ENCODE results near the gene CPNE5.

CPNE5 gene

DNA sequence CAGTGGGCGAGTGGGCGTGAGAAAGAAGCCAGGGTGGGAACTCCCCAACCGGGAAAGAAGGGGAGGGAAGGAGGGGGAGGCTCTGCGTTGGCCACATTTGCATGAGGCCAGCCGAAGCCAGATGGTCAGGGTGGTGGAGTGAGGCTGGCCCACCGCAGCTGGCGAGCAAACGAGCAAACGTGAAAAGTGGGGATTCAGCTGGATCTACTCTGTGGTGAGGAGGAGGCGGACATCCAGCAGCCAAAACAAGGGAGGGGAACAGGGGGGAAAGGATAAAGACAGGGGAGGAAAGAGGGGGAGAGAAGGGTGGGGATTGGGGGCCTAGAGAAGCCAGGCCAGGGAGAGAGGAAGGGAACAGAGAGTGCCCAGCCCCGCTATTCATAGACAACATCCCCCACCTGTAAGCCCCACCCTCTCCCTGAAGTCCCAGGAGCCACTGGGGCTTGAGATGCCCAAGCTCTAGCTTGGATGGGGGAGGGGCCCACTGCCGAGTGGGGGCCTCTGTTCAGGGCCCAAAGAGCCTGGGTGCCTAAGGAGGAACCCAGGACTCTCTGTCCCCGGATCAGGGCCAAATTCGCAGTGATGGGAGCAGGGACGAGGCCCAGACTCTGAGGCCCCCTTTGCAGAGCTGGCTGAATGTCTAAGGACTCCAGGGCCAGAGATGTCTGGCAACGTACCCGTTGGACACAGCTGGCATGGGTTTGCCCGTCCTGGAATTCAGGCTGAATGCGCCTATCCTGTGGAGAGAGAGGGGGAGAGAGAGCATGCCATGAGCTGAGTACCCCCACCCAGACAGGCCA, 45.1 kb downstream of the CPNE5 start:
- Histone ChIP-seq H3K9ac (ENCODE audit: low read length) (no peak overlapping the region), H3K27ac (ENCODE audit: low read depth, low read length) (no peak overlapping the region), H3K27me3 (ENCODE audit: control insufficient read depth in 1 of 2, insufficient read depth in 2 of 2, low read length in 2 of 2) (peaks cover 0 to 15% of the 10 kb centered on the region in 2 donors), H3K36me3 (ENCODE audit: insufficient read depth, low read length) (no peaks in the 10 kb centered on the region), H3K4me1 (ENCODE audit: insufficient read depth, low read length) (no peaks in the 10 kb centered on the region), H3K9me3 (ENCODE audit: low read length) (no peaks in the 10 kb centered on the region), H3K4me3 (ENCODE audit: low read depth in 1 of 2, low read length in 2 of 2) (no peak overlapping the region)

DNA sequence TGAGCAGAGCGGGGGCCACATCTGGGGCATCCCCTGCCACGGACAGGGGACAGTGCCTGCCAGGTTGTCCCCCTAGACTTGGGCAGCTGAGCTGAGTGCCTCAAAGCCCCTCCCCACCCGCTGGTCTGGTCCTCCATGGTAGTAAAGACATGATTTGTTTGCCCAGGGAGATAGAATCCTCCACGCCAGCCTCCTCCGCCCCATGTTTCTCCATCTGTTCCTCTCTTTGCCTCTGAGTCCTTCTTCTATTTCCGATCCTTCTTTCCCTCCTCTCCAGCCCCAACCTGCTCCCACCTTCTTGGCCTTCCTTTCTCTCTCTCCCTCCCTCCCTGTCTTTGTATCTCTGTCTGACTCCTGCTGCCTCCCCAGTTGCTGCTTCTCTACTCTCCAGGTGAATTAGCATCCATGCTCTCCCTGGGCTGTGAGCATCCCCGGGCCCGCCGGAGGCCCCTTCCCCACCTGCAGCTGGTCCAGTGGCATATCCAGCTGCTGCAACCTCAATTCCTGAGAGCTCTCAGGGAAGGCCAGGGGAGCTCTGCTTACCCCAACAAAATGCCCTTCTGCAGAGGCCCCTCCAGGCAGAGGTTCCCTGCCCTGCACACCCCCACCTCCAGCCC, 45.8 kb downstream of the CPNE5 start:
- Histone ChIP-seq H3K27me3 (ENCODE audit: control insufficient read depth in 1 of 2, insufficient read depth in 2 of 2, low read length in 2 of 2) (peaks cover 0 to 15% of the 10 kb centered on the region in 2 donors), H3K36me3 (ENCODE audit: insufficient read depth, low read length) (no peaks in the 10 kb centered on the region), H3K9ac (ENCODE audit: low read length) (no peak overlapping the region), H3K4me3 (ENCODE audit: low read depth in 1 of 2, low read length in 2 of 2) (no peak overlapping the region), H3K9me3 (ENCODE audit: low read length) (no peaks in the 10 kb centered on the region), H3K27ac (ENCODE audit: low read depth, low read length) (no peak overlapping the region), H3K4me1 (ENCODE audit: insufficient read depth, low read length) (no peaks in the 10 kb centered on the region)

DNA sequence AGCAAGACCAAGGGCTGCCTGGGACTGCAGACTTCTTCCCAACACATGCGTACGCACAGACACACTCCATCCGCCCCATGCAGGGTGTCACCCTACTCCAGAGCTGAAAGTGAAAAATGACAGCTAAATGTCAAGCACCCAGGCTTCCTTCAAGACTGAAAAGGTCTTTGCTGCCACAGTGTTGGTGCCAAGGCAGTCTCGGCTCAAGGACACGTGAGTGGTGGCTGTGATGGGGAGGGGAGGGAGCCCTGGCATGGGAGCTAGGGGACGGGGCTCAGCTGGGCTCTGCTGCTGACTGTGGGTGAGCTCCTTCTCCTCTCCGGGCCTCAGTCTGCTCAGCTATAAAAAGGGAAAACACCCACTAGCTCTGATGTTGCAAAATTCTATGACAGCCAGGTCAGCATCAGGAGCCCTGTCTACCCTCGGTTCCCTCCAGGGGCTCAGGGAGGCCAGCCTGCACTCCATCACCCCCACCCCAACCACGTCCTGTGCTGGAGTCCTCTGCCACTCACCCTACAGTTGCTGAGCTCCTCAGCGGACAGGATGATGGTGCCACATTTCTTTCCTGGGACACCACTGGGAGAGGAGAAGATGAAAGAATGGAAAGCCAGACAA, 47.6 kb downstream of the CPNE5 start:
- Histone ChIP-seq H3K4me1 (ENCODE audit: insufficient read depth, low read length) (no peaks in the 10 kb centered on the region), H3K4me3 (ENCODE audit: low read depth in 1 of 2, low read length in 2 of 2) (no peak overlapping the region), H3K9me3 (ENCODE audit: low read length) (no peaks in the 10 kb centered on the region), H3K36me3 (ENCODE audit: insufficient read depth, low read length) (no peaks in the 10 kb centered on the region), H3K27ac (ENCODE audit: low read depth, low read length) (no peak overlapping the region), H3K9ac (ENCODE audit: low read length) (no peak overlapping the region), H3K27me3 (ENCODE audit: control insufficient read depth in 1 of 2, insufficient read depth in 2 of 2, low read length in 2 of 2) (peaks cover 0 to 15% of the 10 kb centered on the region in 2 donors)

DNA sequence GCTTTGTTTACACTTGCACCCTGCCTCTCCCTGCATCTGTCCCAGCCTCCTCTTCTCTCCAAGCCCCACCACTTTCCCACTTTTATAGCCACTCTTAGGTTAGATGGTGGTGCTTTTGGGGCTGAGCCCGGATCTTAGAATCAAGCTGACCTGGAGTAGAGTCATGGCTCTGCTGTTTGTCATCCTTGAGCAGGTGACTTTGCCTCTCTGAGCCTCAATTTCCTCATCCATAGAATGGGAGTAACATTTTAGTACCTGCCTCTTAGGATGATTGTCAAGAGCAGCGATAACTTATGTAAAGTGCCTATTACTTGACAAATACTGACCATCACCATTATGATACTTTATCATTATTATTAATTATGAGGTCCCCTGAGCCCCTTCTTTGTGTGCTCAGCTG, 48.2 kb downstream of the CPNE5 start:
- Histone ChIP-seq H3K9ac (ENCODE audit: low read length) (no peak overlapping the region), H3K4me1 (ENCODE audit: insufficient read depth, low read length) (no peaks in the 10 kb centered on the region), H3K27ac (ENCODE audit: low read depth, low read length) (no peak overlapping the region), H3K9me3 (ENCODE audit: low read length) (no peaks in the 10 kb centered on the region), H3K27me3 (ENCODE audit: control insufficient read depth in 1 of 2, insufficient read depth in 2 of 2, low read length in 2 of 2) (peaks cover 0 to 15% of the 10 kb centered on the region in 2 donors), H3K4me3 (ENCODE audit: low read depth in 1 of 2, low read length in 2 of 2) (no peak overlapping the region), H3K36me3 (ENCODE audit: insufficient read depth, low read length) (no peaks in the 10 kb centered on the region)

DNA sequence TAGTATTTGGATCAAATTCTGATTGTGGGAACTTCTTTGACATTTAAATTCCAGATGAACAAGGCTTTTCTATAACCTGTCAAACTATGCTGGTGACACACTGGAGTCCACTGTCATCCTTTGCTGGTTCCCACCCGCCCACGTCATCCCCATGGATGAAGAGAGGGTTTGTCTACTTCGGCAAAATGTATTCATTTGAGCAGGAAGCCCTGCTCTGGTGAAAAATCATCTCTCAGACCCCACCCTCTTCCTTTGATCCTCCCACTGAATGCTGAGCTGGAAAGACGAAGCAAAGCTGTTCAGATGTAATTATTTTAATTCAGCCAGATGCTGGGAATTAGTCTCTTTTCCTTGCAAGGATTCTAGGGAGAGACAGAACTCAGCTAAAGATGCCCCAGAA, 50.5 kb downstream of the CPNE5 start:
- Histone ChIP-seq H3K27ac (ENCODE audit: low read depth, low read length) (no peak overlapping the region), H3K9me3 (ENCODE audit: low read length) (no peaks in the 10 kb centered on the region), H3K4me1 (ENCODE audit: insufficient read depth, low read length) (no peaks in the 10 kb centered on the region), H3K36me3 (ENCODE audit: insufficient read depth, low read length) (no peaks in the 10 kb centered on the region), H3K27me3 (ENCODE audit: control insufficient read depth in 1 of 2, insufficient read depth in 2 of 2, low read length in 2 of 2) (peaks cover 0 to 9% of the 10 kb centered on the region in 2 donors), H3K4me3 (ENCODE audit: low read depth in 1 of 2, low read length in 2 of 2) (no peak overlapping the region), H3K9ac (ENCODE audit: low read length) (no peak overlapping the region)

DNA sequence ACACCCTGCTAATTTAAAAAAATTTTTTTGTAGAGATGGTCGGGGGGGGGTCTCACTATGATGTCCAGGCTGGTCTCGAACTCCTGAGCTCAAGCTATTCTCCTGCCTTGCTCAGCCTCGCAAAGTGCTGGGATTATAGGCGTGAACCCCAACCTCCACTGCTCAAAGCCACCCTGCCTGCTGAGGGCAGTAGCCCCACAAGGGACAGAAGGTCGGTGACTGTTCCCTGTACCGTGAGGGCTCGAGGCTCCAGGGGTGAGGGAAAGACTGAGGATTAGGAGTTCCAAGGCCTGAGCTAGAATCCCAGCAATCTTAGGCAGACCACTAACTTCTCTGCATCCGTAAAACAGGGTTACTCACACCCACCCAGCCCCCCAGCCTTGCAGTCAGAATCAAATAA, 51.1 kb downstream of the CPNE5 start:
- Histone ChIP-seq H3K9me3 (ENCODE audit: low read length) (no peaks in the 10 kb centered on the region), H3K4me1 (ENCODE audit: insufficient read depth, low read length) (no peaks in the 10 kb centered on the region), H3K36me3 (ENCODE audit: insufficient read depth, low read length) (no peaks in the 10 kb centered on the region), H3K4me3 (ENCODE audit: low read depth in 1 of 2, low read length in 2 of 2) (no peak overlapping the region), H3K9ac (ENCODE audit: low read length) (no peak overlapping the region), H3K27ac (ENCODE audit: low read depth, low read length) (no peak overlapping the region), H3K27me3 (ENCODE audit: control insufficient read depth in 1 of 2, insufficient read depth in 2 of 2, low read length in 2 of 2) (peaks cover 0 to 5% of the 10 kb centered on the region in 2 donors)

DNA sequence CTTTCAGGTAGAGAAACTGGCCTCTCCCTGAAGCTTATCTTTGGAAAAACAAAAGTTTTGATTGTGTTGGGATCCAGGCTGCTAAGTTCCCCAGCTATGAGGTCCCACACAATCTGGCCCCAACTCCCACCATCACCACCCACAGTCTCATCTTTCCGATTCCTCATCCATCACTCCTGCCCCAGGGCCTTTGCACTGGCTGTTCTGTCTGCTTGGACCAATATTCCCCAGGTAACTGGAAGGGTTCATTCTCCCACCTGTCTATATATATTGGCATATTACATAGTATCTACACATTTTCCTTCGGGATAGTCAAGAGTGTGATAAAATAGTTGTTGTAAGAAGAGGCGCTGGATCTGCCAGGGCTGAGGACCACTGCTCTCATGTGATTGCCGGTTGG, 52.0 kb downstream of the CPNE5 start:
- Histone ChIP-seq H3K4me3 (ENCODE audit: low read depth in 1 of 2, low read length in 2 of 2) (no peak overlapping the region), H3K27me3 (ENCODE audit: control insufficient read depth in 1 of 2, insufficient read depth in 2 of 2, low read length in 2 of 2) (peaks cover 0 to 2% of the 10 kb centered on the region in 2 donors), H3K9me3 (ENCODE audit: low read length) (no peaks in the 10 kb centered on the region), H3K27ac (ENCODE audit: low read depth, low read length) (no peak overlapping the region), H3K36me3 (ENCODE audit: insufficient read depth, low read length) (no peaks in the 10 kb centered on the region), H3K9ac (ENCODE audit: low read length) (no peak overlapping the region), H3K4me1 (ENCODE audit: insufficient read depth, low read length) (no peaks in the 10 kb centered on the region)

DNA sequence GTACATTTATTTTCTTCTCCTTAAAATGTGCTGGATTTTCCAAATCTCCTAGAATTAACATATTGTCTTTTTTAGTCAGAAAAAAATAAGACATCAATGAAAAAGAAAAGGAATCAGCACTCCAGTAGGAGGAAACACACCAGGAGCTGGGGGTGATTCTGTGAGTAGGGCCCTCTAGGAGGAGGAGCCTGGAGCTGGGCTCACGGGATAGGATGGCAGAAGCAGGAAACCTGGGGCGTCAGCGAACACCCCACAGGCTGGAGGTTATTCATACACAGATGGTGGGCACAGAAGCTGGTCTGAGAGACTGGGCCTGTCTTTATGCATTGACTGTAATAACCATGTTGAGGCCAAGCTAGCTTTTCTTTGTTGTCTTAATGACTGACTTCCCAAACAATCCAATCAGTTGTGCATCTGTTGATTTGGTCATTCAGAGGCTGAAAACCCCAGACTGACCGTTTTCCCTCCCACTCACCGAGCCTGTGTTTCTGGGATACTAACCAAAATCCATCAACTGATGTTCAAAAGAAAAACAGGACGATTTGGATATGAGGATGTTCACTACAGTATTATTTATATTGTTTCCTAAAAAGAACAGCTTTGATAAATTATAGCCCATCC, 53.1 kb downstream of the CPNE5 start:
- no peaks in the 10 kb centered on the region for H3K27me3 ChIP-seq (ENCODE audit: control insufficient read depth in 1 of 2, insufficient read depth in 2 of 2, low read length in 2 of 2)

DNA sequence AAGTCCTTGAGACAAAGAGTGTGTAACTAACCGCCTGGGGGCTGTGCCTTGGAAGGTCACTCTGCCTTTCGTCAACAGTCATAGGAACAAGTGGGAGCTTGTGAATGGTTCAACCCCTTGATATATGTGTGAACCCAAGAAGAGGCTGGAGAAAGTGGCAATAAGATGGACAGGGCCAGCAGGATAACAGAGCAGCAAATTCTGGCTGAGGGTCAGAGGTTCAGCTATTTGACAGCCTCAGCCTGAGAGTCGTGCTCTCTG, 54.9 kb downstream of the CPNE5 start:
- H3K9me3 ChIP-seq (ENCODE audit: low read length), result no peaks in the 10 kb centered on the region
- no peak overlapping the region for H3K4me3 ChIP-seq (ENCODE audit: low read depth in 1 of 2, low read length in 2 of 2)
- no peaks in the 10 kb centered on the region for H3K36me3 ChIP-seq (ENCODE audit: insufficient read depth, low read length)
- no peak overlapping the region for H3K27ac ChIP-seq (ENCODE audit: low read depth, low read length)
- H3K27me3 ChIP-seq (ENCODE audit: control insufficient read depth in 1 of 2, insufficient read depth in 2 of 2, low read length in 2 of 2), result no peaks in the 10 kb centered on the region
- H3K9ac ChIP-seq (ENCODE audit: low read length), result no peak overlapping the region
- H3K4me1 ChIP-seq (ENCODE audit: insufficient read depth, low read length), result no peaks in the 10 kb centered on the region

More for the DNA sequence above, 53.1 kb downstream of the CPNE5 start:
- no peak overlapping the region for H3K4me3 ChIP-seq (ENCODE audit: low read depth in 1 of 2, low read length in 2 of 2)
- H3K9me3 ChIP-seq (ENCODE audit: low read length), result no peaks in the 10 kb centered on the region
- no peak overlapping the region for H3K9ac ChIP-seq (ENCODE audit: low read length)
- no peaks in the 10 kb centered on the region for H3K4me1 ChIP-seq (ENCODE audit: insufficient read depth, low read length)
- no peaks in the 10 kb centered on the region for H3K36me3 ChIP-seq (ENCODE audit: insufficient read depth, low read length)
- no peak overlapping the region for H3K27ac ChIP-seq (ENCODE audit: low read depth, low read length)

DNA sequence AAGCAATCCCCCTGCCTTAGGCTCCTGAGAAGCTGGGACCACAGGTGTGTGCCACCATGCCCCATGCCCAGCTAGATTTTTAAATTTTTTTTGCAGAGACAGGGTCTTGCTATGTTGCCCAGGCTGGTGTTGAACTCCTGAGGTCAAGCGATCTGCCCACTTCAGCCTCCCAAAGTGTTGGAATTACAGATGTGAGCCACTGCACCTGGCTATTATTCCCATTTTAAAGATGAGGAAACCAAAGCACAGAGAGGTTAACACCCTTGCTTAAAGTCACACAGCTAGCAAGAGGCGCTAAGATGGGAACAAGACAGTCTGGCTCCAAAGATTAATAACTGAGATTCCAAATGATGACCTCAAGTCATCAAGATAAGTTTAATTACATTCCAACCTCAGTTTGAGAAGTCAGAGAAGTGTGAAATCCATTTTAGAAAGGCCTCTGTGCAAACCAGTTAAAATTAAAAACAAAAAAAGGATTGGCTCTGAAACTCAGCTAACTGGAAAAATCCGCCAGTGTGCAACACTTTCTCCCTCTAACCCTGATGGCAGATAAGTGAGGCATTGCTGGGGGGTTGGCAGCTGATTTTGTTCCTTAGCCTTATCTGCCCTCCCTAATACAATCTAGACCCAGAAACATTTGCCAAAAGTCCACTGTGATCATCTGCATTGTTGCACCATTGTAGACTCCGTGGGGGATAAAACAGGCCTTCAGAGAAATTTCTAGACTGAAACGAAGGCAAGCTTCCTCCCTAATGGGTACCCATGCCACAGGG, 55.5 kb downstream of the CPNE5 start:
- no peak overlapping the region for H3K4me3 ChIP-seq (ENCODE audit: low read depth in 1 of 2, low read length in 2 of 2)
- H3K9ac ChIP-seq (ENCODE audit: low read length), result no peak overlapping the region
- no peaks in the 10 kb centered on the region for H3K36me3 ChIP-seq (ENCODE audit: insufficient read depth, low read length)
- H3K4me1 ChIP-seq (ENCODE audit: insufficient read depth, low read length), result no peaks in the 10 kb centered on the region
- H3K9me3 ChIP-seq (ENCODE audit: low read length), result no peaks in the 10 kb centered on the region
- no peak overlapping the region for H3K27ac ChIP-seq (ENCODE audit: low read depth, low read length)
- H3K27me3 ChIP-seq (ENCODE audit: control insufficient read depth in 1 of 2, insufficient read depth in 2 of 2, low read length in 2 of 2), result no peaks in the 10 kb centered on the region

DNA sequence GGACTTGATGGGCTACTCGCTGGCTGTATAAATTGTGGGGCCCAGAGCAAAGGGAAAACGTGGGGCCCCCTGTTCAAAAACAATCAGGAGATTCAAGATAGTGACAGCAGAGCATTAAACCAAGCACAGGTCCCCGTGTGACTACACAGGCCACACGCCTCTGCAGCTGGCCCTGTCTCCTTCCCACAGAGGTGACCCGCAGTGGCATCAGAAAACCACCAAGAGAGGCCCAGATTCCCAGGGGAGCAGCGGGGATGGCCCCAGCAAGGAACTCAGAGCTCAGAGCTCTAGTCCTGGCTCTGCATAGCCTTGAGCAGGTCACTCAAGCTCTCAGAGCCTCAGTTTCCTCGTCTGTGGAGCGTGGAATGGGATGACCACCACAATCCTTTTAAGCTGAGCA, 57.6 kb downstream of the CPNE5 start:
- H3K4me3 ChIP-seq (ENCODE audit: low read depth in 1 of 2, low read length in 2 of 2), result no peak overlapping the region
- no peak overlapping the region for H3K27ac ChIP-seq (ENCODE audit: low read depth, low read length)
- no peaks in the 10 kb centered on the region for H3K27me3 ChIP-seq (ENCODE audit: control insufficient read depth in 1 of 2, insufficient read depth in 2 of 2, low read length in 2 of 2)
- H3K9ac ChIP-seq (ENCODE audit: low read length), result no peak overlapping the region
- no peaks in the 10 kb centered on the region for H3K9me3 ChIP-seq (ENCODE audit: low read length)
- H3K4me1 ChIP-seq (ENCODE audit: insufficient read depth, low read length), result no peaks in the 10 kb centered on the region
- H3K36me3 ChIP-seq (ENCODE audit: insufficient read depth, low read length), result no peaks in the 10 kb centered on the region

Data from muscle layer of colon (tissue), 2 donors.